HG03469 (cell line): ENCODE results near the gene TCF12.

Experiments used
- ATAC-seq: cut with Tn5 transposase; IDR thresholded peaks from one replicate; pipeline ENCODE4 v1.9.1; 2021; ENCODE audit warnings: mild to moderate bottlenecking, moderate library complexity, moderate number of reproducible peaks; ENCODE audit not compliant: unreplicated experiment

TCF12 gene

GRCh38 chr15:57205027-57205855 is 286.8 kb downstream of the TCF12 start:
- no peak for ATAC-seq

GRCh38 chr15:57205996-57206395 is 287.6 kb downstream of the TCF12 start:
- no peak for ATAC-seq

DNA sequence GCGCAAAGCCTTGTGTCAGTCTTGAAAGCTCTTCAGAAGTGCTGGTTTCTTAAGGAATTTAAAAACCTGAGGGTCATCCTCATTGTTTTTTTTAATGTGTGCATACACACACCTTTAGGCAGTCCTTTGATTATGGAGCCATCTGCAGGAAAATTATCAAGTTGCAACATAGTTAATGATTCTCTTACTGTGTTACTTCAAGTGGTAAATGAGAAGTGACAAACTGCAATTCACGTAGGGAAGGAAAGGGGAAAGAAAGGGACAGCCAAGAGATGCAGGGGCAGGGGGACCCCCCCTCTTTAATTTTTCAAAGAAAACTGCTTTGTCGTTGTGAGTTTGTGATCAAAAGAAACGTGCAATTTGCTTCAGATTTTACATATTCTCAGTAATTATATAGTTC is 295.4 kb downstream of the TCF12 start:
- ATAC-seq, result no peak

DNA sequence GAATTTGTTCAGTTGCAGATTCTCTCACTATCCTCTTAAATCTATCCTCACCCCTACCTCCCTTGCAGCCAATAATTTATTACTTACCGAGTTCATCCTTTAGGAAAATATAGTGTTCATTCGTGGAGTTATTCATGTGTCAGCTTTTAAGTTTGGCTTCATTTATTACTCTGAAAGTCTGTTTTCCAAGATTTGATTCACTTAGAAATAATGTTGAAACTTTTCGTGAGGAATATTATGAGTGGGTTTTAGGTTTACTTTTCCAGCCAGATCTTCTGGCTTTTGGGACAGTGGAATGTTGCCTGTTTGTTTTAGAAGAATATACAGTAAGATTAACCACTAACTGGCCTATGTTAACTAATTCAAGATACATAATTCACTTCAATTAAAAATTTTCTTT is 296.9 kb downstream of the TCF12 start:
- ATAC-seq, result no peak

DNA sequence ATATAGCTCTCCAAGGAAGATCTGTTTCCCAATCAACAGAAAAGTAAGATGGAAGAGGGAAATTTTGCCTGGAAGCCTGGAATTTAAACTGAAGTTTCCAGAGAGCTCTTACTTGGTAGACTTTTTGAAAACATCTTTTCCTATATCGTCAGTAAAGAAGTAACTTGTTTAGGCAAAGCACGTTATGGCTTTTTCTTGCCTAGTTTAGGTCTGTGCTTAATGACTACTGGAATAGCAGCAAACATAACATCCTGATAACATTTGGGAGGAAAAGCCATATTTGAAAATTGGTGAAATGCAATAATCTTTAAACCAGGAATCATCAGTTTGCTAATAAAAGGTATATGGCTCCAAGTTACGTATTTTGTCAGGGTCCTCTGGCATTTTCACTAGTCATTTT is 297.4 kb downstream of the TCF12 start:
- ATAC-seq, result no peak

DNA sequence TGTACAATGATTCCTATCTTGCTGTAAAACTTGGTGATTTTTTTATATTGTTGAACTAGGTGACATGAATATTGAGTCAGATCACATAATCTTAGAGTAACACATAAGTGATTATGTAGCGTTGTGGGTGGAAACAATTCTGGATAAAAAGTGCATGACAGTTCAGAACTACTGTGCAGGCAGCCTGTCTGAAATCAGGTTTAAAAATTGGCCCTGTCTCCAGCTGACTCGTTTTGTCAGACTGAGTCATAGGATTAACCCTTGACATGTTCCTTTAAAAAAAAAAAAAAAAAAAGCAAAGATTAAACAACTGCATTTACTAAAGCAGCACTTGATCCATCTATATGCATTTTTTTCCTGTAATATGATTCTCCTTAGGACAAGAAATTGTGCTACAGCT is 297.8 kb downstream of the TCF12 start:
- no peak for ATAC-seq

- no peak for ATAC-seq
Measured at GRCh38 chr15:57217778-57218598, 299.5 kb downstream of the TCF12 start.

- ATAC-seq, result no peak
Measured at GRCh38 chr15:57218826-57219576, 300.6 kb downstream of the TCF12 start.

- no peak for ATAC-seq
Measured at GRCh38 chr15:57220205-57220604, 301.8 kb downstream of the TCF12 start.

DNA sequence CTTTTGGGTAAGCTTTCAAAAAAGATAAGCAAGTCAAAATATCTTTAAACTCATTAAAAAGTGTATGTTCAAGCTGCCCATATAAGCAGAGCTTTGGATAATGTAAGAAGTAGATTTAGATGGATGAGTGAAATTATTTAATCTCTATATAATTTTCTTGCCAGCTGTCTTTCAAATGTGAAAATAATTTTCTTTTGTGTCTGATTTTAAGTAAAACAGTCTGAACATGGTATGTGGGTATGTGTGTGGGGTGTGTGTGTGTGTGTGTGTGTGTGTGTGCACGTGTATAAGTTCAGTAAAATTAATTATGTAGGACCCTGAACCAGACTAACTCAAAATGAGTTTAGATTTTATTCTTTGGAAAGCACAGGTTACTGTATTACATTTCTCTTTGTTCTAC is 302.7 kb downstream of the TCF12 start:
- no peak for ATAC-seq

GRCh38 chr15:57223345-57223744 is 304.9 kb downstream of the TCF12 start:
- no peak for ATAC-seq

DNA sequence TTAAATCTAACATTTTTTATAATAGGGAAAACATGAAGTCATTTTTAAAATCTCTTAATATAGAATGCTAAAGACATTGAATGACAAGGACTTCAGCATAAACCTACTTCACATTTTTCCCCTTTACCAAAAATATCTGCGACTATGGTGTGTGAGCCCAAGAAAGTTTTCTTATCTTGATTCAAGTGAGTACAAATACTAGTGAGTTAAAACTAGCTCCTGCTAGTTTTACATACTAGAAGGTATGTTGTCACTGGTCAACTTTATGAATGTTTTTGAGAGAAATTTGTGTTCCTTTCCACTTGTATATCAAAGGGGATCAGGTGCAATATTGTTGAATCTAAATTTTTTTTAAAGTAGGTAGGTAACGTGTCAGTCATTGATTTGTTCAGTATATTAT is 305.4 kb downstream of the TCF12 start:
- ATAC-seq, result no peak

DNA sequence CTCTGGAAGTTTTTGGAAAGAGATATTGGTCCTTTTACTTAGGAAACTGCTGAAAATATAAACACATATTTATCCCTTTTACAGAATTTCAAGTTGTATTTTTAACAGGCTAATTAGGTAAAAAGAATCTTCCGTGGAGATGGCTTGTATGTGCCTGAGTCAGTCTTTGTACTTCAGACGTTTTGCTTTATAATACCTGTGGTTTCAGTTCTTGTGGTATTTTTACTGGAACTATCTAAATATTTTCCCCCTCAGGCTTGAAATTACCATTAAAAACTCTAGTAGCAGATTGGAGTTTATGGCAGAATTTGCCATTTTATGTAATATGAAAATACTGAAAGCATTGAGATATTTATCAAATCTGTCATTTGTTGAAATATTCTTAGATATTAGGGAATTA is 306.2 kb downstream of the TCF12 start:
- no peak for ATAC-seq

DNA sequence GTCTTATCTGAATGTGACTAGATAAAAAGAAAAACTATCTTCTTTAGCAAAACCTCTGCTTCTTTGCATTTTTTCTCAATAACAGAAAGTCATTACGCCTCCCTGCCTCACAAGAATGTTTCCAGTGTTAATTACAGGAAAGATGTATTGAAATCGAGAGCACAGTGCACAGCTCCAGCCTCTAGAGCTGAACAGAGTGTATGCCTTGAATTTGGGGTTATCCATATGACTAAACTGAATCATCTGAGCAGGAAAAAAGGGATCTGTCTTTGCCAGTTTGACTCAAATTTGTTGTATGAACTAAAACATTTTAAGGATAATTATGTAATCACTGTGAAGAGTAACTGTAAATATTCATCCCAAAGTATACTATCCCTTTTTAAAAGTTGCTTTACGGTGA is 308.7 kb downstream of the TCF12 start:
- no peak for ATAC-seq

DNA sequence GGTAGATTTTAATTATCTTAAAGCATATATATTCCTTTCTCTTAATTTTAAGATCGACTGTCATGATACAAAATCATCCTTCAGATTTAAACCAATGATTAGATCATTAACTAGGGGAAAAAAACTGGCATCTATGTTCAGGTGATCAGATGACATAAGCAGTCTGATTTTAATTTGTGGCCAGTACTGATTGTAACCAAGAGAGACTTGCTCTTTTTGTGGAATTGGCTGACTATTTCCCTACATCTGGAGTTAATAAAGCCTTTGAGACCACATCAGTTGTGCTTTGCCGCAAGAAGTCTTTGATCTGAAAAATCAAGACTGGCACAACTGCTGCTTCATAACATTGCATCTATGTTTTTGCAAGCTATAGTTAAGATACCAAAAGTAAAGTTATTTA is 309.5 kb downstream of the TCF12 start:
- no peak for ATAC-seq

- ATAC-seq, result no peak
Measured at GRCh38 chr15:57228395-57228794, 310.0 kb downstream of the TCF12 start.

DNA sequence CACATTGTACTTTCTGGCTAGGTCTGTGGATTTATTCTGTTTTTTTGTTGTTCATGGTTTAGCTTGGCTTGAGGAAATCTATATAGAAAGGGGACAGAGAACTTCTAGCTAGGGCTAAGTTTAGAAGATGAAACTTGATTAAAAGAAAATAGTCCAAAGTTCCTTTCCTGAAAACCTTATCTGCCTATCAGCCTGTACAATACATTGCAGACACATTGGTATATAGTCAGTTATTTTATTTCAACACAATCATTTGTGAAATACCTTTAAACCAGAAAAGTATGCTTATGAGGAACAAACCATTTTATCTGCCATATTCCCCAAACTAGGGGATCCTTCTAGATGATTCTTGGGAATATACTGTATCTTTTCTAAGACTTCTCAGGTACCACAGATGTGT is 310.6 kb downstream of the TCF12 start:
- no peak for ATAC-seq

DNA sequence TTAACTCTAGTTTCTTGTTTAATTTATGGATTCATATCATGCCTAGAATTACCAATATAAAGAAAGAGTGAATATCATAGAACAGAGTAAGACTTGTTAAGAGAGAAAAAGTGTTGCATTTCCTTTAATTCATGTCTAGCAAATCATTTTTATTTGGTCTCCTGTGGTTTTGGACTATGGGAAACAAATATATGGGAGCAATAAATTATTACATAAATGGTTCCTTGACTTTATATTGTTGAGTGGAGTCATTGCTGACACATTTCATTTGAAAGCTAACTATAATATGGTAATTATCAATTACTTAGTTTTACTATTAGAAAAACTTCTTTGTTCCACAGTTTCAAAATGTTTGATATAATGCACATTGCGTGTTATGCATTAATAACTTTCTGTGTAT is 313.1 kb downstream of the TCF12 start:
- ATAC-seq, result no peak

GRCh38 chr15:57234156-57234555 is 315.7 kb downstream of the TCF12 start:
- no peak for ATAC-seq

DNA sequence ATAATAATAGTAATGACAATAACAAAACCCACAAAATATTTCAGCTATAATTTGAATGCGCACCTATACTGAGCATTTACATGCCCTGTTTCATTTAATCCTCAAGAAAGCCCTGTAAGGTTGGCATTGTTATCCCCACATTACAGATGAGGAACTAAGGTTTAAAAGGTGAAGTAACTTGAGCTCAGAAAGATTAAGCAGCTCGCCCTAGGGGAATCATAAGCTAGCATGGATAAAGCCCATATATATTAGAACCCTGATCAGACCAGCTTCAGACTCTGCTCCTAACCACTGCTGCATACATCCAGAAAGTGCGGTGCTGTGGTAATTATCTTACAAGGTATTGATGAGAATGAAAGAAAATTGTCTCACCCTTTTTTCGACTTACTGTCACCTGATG is 316.7 kb downstream of the TCF12 start:
- ATAC-seq, result no peak

GRCh38 chr15:57235873-57236272 is 317.4 kb downstream of the TCF12 start:
- ATAC-seq, result no peak
